Right kidney (tissue), 1 donor: ENCODE measurements around the gene PPFIA4.

Experiments used
- DNase-seq: peaks from one replicate; pipeline ENCODE4 v3.0.0-alpha.2; 2016

Gene PPFIA4

GRCh38 chr1:203040513-203041275 is 14.4 kb downstream of the PPFIA4 start:
- no peak for DNase-seq

- no peak for DNase-seq
These were observed 15.2 kb downstream of the PPFIA4 start for GRCh38 chr1:203041351-203041932.

GRCh38 chr1:203043830-203044545 is 17.7 kb downstream of the PPFIA4 start:
- no peak for DNase-seq

GRCh38 chr1:203044546-203045250 is 18.4 kb downstream of the PPFIA4 start:
- no peak for DNase-seq

GRCh38 chr1:203045336-203045735 is 19.0 kb downstream of the PPFIA4 start:
- no peak for DNase-seq

GRCh38 chr1:203045821-203046594 is 19.7 kb downstream of the PPFIA4 start:
- DNase-seq, result no peak

GRCh38 chr1:203046984-203047630 is 20.8 kb downstream of the PPFIA4 start:
- DNase-seq, result no peak

- no peak for DNase-seq
These were observed 21.8 kb downstream of the PPFIA4 start for GRCh38 chr1:203048086-203048485.

- no peak for DNase-seq
These were observed 22.3 kb downstream of the PPFIA4 start for GRCh38 chr1:203048555-203049051.

- DNase-seq, result no peak
These were observed 22.8 kb downstream of the PPFIA4 start for GRCh38 chr1:203049077-203049476.

GRCh38 chr1:203049576-203050180 is 23.4 kb downstream of the PPFIA4 start:
- DNase-seq, result no peak

GRCh38 chr1:203050826-203051225 is 24.5 kb downstream of the PPFIA4 start:
- DNase-seq, result no peak

- no peak for DNase-seq
These were observed 25.6 kb downstream of the PPFIA4 start for GRCh38 chr1:203051841-203052324.

- no peak for DNase-seq
These were observed 26.3 kb downstream of the PPFIA4 start for GRCh38 chr1:203052601-203053000.

- DNase-seq, result no peak
These were observed 27.9 kb downstream of the PPFIA4 start for GRCh38 chr1:203054184-203054583.

GRCh38 chr1:203054642-203055041 is 28.4 kb downstream of the PPFIA4 start:
- DNase-seq, result no peak

- no peak for DNase-seq
These were observed 29.0 kb downstream of the PPFIA4 start for GRCh38 chr1:203055161-203055799.

- peak; percentile 17 for DNase-seq
These were observed 29.7 kb downstream of the PPFIA4 start for GRCh38 chr1:203056012-203056411.

GRCh38 chr1:203056516-203056915 is 30.2 kb downstream of the PPFIA4 start:
- DNase-seq, result no peak
